Measurements from ENCODE around the gene GALNT18.

GRCh38 chr11:11236498-11237059 is 385.2 kb downstream of the GALNT18 start:
- TF ChIP-seq ZFX (IDR thresholded peaks at IDR 0.05) (no peak), CTCF (conservative IDR thresholded peaks at IDR 0.05) (no peak)
